HG03097 (cell line): Measurements from ENCODE around the gene RABGGTA.

ENCODE experiments used
- ATAC-seq: cut with Tn5 transposase; IDR thresholded peaks from one replicate; pipeline ENCODE4 v1.9.1; 2021; ENCODE audit not compliant: unreplicated experiment, low FRiP score

RABGGTA gene

DNA sequence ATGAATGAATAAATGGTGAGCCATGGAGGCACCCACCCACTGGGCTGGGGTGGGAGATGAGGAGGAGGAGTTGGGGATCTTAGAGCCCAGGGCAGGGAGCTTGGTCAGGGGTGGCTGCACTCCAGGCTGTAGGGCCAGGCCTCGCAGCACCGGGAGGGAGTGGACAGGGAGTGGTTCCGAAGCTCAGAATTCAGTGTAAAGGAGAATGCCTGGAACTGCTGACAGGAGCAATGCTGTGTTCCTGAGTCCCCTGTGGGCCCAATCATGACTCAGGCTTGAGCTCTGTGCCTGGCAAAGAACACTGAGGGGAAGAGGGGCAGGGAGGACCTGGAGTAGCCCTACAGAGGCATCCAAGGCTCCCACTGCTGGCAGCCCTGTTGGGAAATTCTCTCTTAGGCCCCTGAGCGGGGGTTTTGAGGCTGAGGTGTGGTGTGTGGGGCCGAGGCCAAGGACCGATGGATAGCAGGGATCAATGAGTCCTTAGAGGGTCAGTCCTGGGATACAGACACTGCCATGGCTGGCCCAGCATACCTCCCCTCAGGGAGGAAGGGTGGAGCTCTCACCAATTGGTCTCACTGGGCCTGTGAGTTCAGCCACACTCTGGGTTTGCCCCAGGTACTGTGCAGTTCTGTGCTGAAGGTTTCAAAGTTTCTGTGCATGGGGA, 9.5 kb upstream of the RABGGTA start:
- no peak for ATAC-seq

DNA sequence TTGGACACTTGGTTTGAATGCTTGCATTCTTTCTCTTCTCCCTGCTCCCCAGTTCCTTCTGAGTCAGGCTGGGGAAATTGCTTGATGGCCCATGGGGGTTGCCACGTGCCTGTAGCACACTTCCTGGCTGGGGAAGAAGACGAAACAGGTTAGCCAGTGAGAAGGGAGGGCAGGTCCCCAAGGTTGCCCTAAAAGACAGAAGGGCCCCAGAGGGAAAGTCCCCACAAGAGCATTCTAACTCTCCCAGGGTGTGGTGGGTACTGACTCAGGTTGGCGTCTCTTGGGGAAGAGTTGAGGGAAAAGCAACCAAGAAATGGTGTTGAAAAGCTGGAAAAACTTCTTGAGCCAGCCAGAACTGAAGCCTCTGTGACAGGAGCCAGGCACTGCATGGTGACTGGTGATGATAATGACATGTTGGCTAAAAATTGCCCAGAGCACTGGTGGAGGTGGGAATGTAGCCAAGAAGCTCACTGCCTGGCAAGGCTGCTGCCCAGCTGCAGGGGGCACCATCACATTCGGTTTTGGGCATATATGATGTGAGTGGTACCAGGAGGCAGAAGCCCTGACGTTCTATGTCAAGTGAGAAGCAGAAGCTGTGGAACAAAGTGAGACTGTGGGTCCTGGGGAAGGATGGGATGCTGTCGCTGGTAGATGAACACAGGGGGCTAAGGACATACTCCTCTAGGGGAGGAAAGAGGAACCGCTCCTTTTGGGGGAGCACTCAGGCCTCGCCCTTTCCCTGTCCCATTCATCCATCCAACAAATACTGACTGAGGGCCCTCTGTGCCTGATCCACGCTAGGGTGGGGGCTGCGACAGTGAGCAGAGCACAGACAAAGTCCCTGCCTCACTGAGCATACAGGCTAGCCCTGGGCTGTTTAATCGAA, 8.1 kb upstream of the RABGGTA start:
- ATAC-seq, result no peak

DNA sequence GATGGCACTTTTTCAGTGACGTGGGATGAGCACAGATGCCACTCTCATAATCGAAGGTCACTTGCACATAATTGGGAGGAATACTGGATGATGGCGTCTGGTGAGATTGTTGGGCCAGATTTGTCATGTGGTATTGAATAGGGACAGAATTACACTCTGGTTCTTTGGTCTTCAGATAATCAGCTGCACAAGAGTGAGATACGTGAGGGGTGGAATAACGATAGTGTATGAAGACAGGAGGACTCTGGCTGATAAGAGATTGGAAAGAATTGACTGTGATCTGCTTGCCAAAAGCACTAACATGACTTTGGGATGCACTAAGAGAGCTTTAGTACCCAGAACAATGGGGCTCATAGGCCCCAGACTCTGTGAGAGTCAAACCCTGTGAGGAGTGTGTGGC, 7.0 kb upstream of the RABGGTA start:
- no peak for ATAC-seq

DNA sequence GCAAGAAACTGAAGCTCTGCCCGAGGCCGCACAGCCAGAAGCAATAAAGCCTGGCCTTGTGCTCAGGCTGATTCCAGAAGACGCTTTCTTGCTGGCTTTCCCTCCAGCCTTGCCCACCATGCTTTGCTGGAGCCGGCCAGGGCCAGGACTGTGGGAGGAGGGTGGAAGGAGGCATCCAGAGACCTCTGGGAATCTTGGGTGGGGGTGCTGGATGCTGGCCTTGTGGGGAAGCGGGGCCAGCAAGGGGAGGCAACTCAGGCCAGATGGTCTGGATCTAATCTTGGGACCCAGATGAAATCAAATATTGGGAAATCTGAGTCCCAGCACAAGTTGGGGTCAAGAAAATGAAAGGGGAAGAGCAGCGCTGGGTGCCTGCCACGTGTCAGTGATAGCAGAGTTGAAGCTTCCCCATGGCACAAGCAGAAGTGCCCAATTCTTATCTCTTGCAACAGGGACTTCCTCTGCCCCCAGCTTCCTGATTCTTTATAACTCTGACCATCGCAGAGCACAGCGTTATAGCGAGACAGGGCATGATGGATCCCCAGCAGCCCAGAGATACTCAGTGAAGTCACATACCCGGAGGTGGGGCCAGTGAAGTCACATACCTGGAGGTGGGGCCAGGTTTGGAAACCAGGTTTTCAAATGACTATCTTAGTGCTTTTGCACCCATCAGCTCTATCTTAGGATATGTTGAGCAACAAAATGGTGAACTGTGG, 6.4 kb upstream of the RABGGTA start:
- no peak for ATAC-seq

DNA sequence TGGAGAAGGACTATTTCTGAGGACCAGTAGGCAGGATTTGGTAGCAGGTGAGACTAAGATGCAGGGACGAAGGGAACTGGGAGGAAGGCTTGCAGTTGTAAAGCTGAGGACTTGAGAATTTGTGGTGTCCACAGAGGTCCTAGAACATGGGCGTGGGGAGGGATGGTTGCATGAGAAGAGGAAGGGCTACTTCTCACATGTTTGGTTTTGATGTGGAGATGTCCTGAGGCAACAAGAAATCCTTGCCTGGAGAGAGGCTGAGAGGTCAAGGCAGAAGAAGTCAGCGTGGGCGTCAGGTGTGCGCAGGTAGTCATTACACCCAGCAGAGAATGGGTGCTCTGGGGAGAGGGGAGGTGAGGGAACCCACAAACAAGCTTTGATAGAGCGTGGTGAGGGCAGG, 5.7 kb upstream of the RABGGTA start:
- no peak for ATAC-seq

DNA sequence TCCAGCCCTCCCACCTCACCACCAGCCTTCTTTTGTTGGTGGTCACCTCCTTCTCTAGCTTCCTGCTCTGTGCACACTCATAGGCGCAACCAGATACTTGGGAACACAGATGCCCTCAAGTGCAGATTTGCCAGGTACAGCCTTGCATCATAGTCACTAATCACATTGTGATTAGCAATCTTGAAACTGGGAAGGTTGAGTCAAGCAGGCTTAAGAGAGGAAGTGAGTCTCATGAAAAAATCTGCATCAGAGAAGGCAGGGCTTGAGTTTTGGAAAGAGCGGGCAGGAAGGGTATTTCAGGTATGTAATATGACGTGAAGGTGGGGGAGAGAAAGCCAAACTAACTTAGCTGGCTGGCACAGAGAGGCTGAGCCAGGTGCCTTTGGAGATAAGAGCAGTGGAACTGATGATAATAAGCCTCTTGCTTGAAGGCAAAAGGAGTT, 2.7 kb upstream of the RABGGTA start:
- peak; percentile 40 for ATAC-seq

DNA sequence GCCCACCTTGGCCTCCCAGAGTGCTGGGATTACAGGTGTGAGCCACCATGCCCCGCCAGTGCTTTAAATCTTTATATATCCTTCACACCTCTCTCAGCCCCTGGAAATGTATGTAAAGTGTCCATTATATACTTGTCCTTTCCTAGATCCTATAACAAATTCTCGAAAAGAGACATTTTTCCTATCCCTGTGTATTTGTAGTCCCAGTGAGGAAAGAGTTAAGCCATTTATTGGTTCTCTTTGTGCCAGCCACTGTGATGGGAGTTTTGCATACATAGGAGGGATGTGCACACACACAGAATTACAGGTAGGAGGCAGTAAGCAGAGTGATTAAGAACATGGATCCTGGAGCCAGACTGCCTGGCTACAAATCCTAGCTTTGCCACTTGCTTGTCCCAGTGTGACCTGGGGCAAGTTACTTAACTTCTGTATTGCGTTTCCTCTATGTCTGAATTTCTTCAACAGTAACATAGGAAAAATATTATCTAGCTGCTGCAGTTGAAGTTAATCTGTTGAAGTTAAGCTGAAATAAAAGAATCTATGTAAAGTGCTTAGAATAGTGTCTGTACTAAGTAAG, 2.1 kb upstream of the RABGGTA start:
- no peak for ATAC-seq

DNA sequence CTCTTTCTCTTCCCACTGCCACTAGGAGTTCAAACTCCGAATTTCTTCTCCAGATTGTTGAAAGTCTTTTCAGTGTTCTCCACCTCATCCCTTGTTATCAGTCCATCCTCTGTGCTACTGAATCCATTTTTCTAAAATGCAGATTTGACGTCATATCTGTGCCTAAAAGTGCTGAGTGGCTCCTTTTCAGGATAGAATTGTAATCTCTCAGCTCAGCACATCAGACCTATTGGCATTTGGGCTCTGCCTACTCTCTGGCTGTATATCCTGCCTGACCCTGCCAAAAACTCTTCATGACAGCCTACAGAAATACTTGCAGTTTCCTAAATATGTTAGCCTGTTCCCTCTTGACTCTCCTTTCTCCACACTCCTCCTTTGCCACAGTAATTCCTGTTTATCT, 1.1 kb upstream of the RABGGTA start:
- no peak for ATAC-seq

DNA sequence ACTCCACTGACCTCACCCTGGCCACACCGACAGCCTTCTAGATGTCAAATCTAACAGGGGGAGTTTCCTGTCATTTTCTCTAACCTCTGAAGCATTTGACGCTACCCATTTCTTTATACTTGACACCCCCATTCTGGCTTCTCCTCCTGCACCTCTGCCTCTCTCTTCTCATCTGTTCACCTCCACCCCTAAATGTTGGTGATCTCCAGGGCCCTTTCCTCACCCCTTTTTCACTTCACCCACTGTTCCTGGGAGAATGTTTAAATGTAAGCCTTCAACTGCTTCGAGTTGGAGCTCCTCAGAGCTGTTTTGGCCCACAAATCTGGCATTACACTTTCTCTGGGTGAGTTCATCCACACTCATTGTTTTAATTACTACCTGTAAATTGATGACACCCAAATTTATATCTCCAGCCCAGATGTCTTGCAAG, 452 bp upstream of the RABGGTA start:
- ATAC-seq, result no peak

DNA sequence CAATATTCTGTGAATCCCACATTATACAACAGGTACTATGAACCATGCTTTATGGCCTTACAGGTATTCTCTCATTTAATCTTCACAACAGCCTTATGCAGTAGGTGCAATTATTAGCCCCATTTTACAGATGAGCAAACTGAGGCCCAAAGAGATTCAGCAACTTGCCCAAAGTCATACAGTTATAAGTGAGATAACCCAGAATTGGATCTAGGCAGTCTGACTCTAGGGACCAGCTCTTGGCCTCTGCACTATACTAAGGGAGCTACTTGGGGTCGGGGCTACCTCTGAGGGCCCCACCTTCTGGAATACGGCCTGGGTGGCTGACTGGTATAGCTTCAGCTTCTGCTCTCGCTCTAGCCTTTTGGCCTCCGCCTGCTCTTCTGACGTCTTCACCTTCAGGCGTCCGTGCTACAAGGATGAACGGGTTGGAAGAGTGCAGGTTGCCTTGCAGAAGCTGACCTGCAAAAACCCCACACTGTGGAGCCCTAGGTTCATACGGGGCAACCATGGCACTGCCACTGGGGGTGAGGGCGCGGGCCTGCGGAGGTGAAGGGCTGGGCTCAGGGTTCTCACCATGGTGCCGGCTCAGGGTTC, 762 bp downstream of the RABGGTA start:
- no peak for ATAC-seq

DNA sequence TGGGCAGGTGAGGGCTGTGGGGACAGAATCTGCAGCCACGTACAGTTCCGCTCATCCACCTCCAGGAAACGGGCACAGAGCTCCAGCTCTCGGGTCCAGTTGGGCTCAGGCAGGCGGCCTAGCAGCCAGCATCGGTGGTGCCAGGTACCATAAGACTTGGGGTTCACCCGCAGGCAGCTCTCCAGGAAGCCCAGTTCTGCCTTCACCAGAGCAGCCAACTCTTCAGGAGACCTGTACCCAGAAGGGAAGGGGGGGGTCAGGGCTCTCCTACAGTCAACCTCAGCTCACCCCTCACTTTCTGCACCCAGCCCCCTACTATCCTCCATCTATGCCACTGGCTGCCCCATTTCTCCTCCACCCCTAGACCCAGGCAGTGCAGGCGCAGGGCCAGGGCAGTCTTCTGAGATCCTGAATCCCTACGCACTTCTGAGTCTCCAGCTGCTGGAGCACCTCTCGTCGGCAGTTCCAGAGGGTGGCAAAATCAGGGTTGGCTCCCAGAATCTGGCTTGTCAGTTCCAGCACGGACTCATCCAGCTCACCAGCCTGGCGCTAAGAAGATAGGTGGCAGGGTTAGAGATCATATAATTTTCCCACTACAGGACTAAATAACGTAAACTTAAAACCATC, 1.4 kb downstream of the RABGGTA start:
- ATAC-seq, result no peak

DNA sequence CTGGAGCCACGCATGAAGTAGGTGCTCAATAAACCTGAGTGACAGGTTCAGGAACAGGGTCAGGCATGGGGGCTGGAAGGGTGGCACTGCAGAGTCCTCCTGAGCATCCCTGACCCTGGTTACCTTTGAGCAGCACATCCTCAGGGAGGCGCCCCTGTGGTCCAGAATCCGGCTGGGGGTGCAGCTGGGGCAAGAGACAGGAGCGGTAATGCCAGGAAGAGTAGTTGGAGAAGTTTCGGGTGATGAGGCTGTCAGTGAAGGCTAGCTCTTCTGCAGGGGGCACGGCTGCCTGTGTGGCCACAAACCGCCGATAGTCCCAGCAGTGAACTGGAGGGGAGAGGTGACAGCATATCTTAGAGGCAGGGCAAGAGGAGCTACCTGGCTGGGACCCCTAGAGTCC, 2.0 kb downstream of the RABGGTA start:
- no peak for ATAC-seq

DNA sequence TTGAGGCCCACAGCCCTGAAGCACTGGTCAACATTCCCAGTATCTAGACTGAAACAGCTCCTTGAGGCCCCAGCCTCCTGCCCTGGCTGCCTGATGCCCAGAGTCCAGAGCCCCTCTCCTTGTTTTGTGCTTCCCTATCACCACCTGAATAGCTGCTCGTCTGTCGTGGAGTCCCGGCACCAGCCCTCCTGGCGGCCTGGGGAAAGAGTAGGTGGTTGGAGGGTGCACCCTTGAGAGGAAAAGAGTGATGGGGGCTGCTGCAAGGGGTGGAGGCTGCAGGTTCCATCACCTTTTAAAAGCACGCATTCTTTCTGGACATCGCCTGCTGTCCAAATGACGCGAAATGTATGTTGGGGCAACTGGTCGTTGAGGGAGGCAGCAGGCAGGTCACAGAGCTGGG, 3.2 kb downstream of the RABGGTA start:
- no peak for ATAC-seq

DNA sequence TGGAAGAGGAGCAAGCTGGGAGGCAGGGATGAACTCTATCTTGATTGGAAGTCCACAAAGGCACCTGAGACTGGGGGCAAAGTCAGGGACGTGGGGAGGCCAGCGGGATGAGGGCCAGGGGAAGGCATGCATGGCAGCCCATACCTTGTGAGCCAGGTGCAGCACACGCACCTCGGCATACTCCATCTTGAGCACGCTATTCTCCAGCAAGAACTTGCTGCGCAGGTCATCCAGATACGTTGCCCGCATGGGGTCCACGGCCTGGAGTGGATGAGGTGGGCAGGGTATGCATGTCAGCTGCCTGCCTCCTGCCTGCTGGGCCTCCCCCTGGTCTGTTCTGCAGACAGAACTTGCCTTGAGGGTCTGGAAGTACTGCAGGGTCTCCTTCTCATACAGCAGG, 3.9 kb downstream of the RABGGTA start:
- ATAC-seq, result no peak

DNA sequence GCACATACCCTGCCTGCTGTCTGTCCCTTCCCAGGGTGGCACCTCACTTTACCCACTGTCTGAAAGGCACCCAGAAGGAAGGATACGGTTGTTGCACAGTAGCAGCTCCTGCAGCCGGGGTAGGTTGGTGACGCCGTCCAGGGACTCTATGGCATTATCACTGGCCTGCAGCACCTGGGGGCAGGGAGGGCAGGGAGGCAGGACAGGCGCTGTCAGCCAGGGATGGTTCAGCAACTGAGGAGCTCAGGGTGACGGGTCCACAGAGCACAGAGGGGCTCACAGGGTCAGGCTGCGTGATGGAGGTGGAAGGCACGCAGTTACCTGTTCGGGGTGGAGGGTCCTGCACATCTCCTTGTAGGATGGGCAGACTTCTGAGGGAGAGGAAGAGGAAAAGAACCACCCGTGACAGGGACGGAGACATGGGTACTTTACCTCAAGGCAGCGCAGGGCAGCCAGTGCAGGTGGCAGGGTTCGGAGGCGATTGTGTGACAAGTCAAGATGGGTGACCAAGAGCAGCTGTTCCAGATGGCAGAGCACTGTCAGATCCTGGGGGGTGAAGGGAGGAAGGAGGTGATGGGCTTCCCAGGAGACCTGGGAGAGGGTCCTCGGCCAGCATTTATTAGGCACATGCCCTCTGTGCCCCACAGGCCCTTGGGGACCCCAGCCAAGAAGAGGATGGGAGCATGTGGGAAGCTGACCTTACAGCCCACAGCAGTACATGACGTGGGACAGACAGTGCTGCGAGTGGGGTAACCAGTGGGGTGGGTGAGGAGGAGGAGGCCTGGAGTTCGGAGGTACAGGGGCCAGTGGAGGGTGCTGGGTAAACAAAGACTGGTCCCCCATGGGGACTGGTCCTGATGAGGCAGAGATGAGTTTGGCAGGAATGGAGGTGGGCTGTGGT, 4.8 kb downstream of the RABGGTA start:
- ATAC-seq, result no peak

DNA sequence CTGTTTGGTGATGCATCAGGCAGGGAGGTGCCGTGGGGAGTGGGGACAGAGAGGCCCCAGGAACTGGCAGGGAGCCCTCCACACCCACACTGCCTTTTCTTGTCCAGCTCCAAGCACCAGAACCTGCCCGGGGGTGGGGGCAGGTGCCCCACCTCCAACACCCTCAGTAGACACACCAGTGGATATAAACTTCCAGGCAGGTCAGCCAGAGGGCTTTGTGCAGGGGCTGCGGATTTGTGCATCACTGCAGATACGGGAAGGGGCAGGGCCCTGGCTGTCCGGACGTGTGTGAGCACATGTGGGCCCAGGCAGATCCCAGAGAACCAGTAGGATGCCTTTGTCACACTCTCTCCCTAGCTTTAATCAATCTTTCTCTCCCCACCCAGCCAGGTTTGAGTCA, 7.1 kb downstream of the RABGGTA start:
- ATAC-seq, result no peak

DNA sequence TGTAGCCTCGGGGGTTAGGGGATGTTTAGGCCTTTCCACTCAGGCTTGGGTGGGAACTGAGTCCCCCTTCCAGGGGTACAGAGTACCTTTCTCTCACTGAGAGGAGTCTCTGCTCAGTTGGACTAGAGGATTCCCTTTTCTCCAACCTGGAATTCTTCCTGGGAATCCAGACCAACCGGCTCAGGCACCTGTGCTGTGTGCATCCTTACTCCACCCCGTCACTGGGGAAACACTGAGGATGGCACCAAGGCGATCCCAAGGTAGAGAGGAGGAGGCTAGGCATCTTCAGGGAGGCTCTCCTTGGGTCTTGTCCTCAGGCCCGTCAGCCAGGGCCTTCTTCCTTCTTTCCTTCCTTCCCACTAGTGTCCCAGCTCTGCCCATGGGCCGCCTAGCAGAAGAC, 7.5 kb downstream of the RABGGTA start:
- ATAC-seq, result no peak

DNA sequence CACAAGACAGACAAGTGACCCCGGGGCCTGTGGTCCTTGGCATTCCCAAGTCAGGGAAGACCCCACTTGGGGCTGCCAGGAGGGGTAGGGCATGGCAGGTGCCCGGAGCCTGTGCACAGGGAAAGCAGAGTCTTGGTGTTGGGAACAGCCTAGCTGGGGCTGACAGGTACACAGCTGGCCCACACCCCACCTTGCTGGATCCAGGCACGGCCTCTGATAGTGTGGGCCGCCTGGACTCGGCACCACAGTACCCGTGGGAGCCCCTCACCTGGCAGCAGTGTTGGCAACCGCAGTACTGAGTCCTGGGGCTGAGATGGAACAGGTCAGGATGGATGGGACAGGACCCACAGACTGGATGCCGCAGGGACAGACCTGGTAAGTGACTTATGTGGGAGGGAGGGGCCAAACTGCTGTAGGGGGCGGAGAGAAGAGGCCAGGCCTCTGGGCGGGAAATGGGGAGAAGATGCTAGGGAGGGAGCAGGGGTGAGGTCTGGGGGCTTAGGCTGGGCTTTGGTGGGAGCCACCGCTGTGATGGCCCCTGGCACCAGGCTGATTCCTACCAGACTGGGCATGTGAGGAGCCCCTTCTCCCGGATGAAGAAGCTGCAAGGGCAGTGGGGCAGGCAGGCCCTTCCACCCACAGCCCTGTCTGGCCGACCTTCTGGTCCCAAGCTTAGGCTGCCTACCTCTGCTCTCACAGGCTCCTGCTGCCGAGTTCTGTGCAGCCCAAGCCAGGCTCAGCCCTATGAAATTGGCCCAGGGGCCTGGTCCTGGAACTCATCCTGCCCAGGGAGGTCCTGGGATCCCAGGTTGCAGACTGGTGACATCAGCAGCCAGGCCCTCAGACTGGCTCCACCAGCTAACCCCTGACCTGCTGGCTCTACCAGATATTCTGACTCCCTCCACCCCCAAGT, 8.3 kb downstream of the RABGGTA start, which contains the start of gene TGM1:
Gene TGM1, minus strand, starts transcription at position 357 of the 913 bp plus-strand sequence. CDS start 825 bp downstream, outside the sequence.
- ATAC-seq, result no peak
